Nephron (organoid): ENCODE measurements around the gene MAGI2.

ENCODE experiments used
- H3K27ac Mint-ChIP-seq, 3 experiments: 2 replicates each; pipeline ENCODE4 v1.8.0; 2020; ENCODE audit warnings: mixed read lengths in 3 of 3, mild to moderate bottlenecking in 2 of 3, moderate library complexity in 1 of 3
- H3K27me3 Mint-ChIP-seq: 2 replicates; pipeline ENCODE4 v1.8.0; 2021; ENCODE audit warnings: low read depth, mild to moderate bottlenecking, moderate library complexity, mixed read lengths
- H3K36me3 Mint-ChIP-seq: 2 replicates; pipeline ENCODE4 v1.8.0; 2020; ENCODE audit warnings: low read depth, mixed read lengths
- H3K4me1 Mint-ChIP-seq: 2 replicates; pipeline ENCODE4 v1.8.0; 2020; ENCODE audit warnings: mixed read lengths
- H3K4me3 Mint-ChIP-seq, 3 experiments: 2 replicates each; pipeline ENCODE4 v1.8.0; 2020; ENCODE audit warnings: mild to moderate bottlenecking in 3 of 3, mixed read lengths in 3 of 3, moderate library complexity in 2 of 3
- H3K9me3 Mint-ChIP-seq: 2 replicates; pipeline ENCODE4 v1.8.0; 2020; ENCODE audit warnings: mixed read lengths
- TF ChIP-seq, protein P1 (sequence below), 3 experiments: fragments of 200-600 bp; sonication (generic); IDR thresholded peaks; one replicate each; pipeline ENCODE4 v1.5.0; 2021; ENCODE audit warnings: antibody characterized with exemption in 3 of 3; ENCODE audit not compliant: unreplicated experiment in 3 of 3

MAGI2 gene

DNA sequence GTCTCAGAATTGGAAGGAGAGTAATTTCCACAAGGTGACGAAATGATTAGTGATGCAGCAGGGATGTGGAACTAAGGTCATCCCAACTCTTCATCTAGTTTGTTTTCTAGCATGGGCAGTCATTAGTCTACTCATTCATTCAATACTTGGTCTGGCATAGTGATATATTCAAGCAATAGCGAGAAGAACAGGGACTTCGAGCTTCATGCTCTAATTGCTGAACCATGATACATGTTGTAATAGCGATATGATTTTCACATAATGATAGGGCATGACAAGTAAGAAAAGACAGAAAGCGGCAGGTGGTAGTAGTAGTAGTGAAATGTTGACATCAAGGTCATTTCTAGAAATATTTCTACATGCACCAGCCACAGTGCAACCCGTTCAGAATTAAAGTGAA lies 1002.8 kb downstream of the MAGI2 start:
- no peaks in the 10 kb centered on the region for H3K4me1 Mint-ChIP-seq
- H3K27ac Mint-ChIP-seq = no peak overlapping the region
- TF ChIP-seq, protein P1, sequence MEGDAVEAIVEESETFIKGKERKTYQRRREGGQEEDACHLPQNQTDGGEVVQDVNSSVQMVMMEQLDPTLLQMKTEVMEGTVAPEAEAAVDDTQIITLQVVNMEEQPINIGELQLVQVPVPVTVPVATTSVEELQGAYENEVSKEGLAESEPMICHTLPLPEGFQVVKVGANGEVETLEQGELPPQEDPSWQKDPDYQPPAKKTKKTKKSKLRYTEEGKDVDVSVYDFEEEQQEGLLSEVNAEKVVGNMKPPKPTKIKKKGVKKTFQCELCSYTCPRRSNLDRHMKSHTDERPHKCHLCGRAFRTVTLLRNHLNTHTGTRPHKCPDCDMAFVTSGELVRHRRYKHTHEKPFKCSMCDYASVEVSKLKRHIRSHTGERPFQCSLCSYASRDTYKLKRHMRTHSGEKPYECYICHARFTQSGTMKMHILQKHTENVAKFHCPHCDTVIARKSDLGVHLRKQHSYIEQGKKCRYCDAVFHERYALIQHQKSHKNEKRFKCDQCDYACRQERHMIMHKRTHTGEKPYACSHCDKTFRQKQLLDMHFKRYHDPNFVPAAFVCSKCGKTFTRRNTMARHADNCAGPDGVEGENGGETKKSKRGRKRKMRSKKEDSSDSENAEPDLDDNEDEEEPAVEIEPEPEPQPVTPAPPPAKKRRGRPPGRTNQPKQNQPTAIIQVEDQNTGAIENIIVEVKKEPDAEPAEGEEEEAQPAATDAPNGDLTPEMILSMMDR (IDR thresholded peaks at IDR 0.05; ENCODE audit: unreplicated experiment in 3 of 3) = no peak
- no peak overlapping the region for H3K4me3 Mint-ChIP-seq
- H3K9me3 Mint-ChIP-seq = no peaks in the 10 kb centered on the region
- no peaks in the 10 kb centered on the region for H3K36me3 Mint-ChIP-seq
- no peaks in the 10 kb centered on the region for H3K27me3 Mint-ChIP-seq

DNA sequence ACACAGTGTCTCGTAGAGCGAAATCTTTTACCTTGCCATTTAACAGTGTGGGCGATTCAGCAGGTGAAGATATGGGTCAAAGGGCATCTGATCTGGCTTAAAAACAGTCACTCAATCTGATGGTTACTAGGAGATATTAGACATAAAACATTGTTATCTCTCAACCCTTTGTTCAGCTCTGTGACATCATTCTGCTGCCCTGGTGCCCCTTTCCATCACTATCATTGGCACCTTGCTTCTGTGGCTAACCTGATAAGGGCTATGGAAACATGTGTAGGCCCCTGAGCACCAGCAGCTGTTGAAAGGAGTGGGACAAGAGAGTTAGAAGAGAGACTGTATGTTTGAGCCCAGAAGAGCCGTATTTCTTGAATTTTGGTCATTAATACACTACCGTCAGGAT lies 1004.6 kb downstream of the MAGI2 start:
- no peaks in the 10 kb centered on the region for H3K27me3 Mint-ChIP-seq
- no peak overlapping the region for H3K27ac Mint-ChIP-seq
- H3K36me3 Mint-ChIP-seq = no peaks in the 10 kb centered on the region
- no peaks in the 10 kb centered on the region for H3K9me3 Mint-ChIP-seq
- no peak overlapping the region for H3K4me3 Mint-ChIP-seq
- no peaks in the 10 kb centered on the region for H3K4me1 Mint-ChIP-seq
- TF ChIP-seq, protein P1 (IDR thresholded peaks at IDR 0.05; ENCODE audit: unreplicated experiment in 3 of 3) = no peak

GRCh38 chr7:78444267-78444666 lies 1009.2 kb downstream of the MAGI2 start:
- Mint-ChIP-seq H3K27ac (no peak overlapping the region), H3K4me1 (peaks cover 15% of the 10 kb centered on the region), H3K9me3 (no peaks in the 10 kb centered on the region), H3K4me3 (no peak overlapping the region), H3K27me3 (peaks cover 4% of the 10 kb centered on the region), H3K36me3 (no peaks in the 10 kb centered on the region)
- TF ChIP-seq, protein P1 (IDR thresholded peaks at IDR 0.05; ENCODE audit: unreplicated experiment in 3 of 3) = no peak

- no peak overlapping the region for H3K4me3 Mint-ChIP-seq
- TF ChIP-seq, protein P1 (IDR thresholded peaks at IDR 0.05; ENCODE audit: unreplicated experiment in 3 of 3) = peak in 1 of 3 experiments; percentile 7
- no peaks in the 10 kb centered on the region for H3K36me3 Mint-ChIP-seq
These were observed 1009.7 kb downstream of the MAGI2 start for GRCh38 chr7:78443811-78444210.

DNA sequence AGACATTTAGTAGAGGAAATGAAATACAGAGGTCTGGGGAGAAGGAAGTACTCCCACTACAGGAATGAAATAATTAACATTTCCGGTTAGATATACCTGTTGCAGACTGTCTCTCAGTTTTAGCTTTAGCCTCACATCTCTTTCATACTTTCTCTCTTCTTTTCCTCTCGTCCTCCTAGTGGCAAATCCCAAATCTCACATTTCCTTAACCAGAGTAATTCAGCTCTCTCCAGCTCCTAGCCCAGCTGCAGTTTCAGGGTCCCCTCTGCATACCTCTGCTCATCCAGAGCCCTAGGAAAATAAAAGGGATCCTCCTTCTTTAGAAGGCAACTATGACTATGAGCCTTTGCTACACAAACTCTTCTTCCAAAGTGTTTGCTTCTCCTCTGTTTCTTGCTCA lies 1011.7 kb downstream of the MAGI2 start:
- Mint-ChIP-seq H3K27ac (no peak overlapping the region), H3K4me1 (peaks cover 15% of the 10 kb centered on the region), H3K36me3 (no peaks in the 10 kb centered on the region), H3K4me3 (no peak overlapping the region), H3K27me3 (peaks cover 4% of the 10 kb centered on the region), H3K9me3 (no peaks in the 10 kb centered on the region)
- TF ChIP-seq, protein P1 (IDR thresholded peaks at IDR 0.05; ENCODE audit: unreplicated experiment in 3 of 3) = peak in 1 of 3 experiments; percentile 9

More at GRCh38 chr7:78443811-78444210, 1009.7 kb downstream of the MAGI2 start:
- Mint-ChIP-seq H3K4me1 (peaks cover 15% of the 10 kb centered on the region), H3K9me3 (no peaks in the 10 kb centered on the region), H3K27ac (no peak overlapping the region), H3K27me3 (peaks cover 4% of the 10 kb centered on the region)

GRCh38 chr7:78438433-78438832 lies 1015.0 kb downstream of the MAGI2 start:
- Mint-ChIP-seq H3K9me3 (no peaks in the 10 kb centered on the region), H3K27me3 (peaks cover 4% of the 10 kb centered on the region), H3K4me3 (no peak overlapping the region), H3K36me3 (no peaks in the 10 kb centered on the region), H3K4me1 (peaks cover 11% of the 10 kb centered on the region), H3K27ac (no peak overlapping the region)
- TF ChIP-seq, protein P1 (IDR thresholded peaks at IDR 0.05; ENCODE audit: unreplicated experiment in 3 of 3) = no peak
